RWPE1 (cell line): ENCODE measurements around the gene SFXN5.

Experiments used
- CTCF ChIA-PET: fragments of 350-600 bp; sonication (Branson Sonifier 250); formaldehyde crosslinking; extraction: SDS; loops from one replicate; lab custom pipeline; 2021; lab: Yijun Ruan, JAX
- POLR2A ChIA-PET: fragments of 400-600 bp; formaldehyde crosslinking; extraction: SDS; loops from one replicate; lab custom pipeline; 2020; ENCODE audit warnings: antibody characterized with exemption; ENCODE audit not compliant: low non-redundant PET; lab: Yijun Ruan, JAX
- DNase-seq: peaks from one replicate; pipeline ENCODE4 v3.0.0; 2012; ENCODE audit warnings: low spot score
- H3K27ac ChIP-seq: fragments of 450-650 bp; 2 replicates; pipeline ENCODE4 v1.5.1; 2017
- CTCF ChIP-seq: fragments of 450-650 bp; conservative IDR thresholded peaks from 2 replicates; pipeline ENCODE4 v1.5.1; 2017; ENCODE audit warnings: low read depth, mild to moderate bottlenecking

SFXN5 gene

GRCh38 chr2:72920318-72921087, 151.0 kb downstream of the SFXN5 start:
- no peak for DNase-seq
- ChIA-PET CTCF (interaction anchor here (0.6 to 0.8 kb wide), 2 partner anchors 28 to 58 kb away, joined by 3 to 4 read pairs; no protein-coding TSS in a partner anchor), POLR2A (no interaction called here)
- no peak for TF ChIP-seq CTCF
- no peak overlapping the region for H3K27ac ChIP-seq

GRCh38 chr2:72919414-72920317, 151.8 kb downstream of the SFXN5 start:
- H3K27ac ChIP-seq, result no peak overlapping the region
- no peak for TF ChIP-seq CTCF
- DNase-seq, result no peak
- ChIA-PET CTCF (no interaction called here), POLR2A (no interaction called here)

GRCh38 chr2:72917877-72918553, 153.5 kb downstream of the SFXN5 start:
- no peak for TF ChIP-seq CTCF
- CTCF ChIA-PET, result interaction anchor here (0.6 to 5.4 kb wide), 4 partner anchors 11 to 56 kb away, joined by 4 to 21 read pairs (median 7); partner anchors contain the start of gene SPR
- no peak overlapping the region for H3K27ac ChIP-seq
- DNase-seq, result no peak
- POLR2A ChIA-PET, result no interaction called here

- ChIA-PET CTCF (interaction anchor here (0.6 to 5.4 kb wide), 5 partner anchors 10 to 57 kb away, joined by 3 to 21 read pairs (median 4); partner anchors contain the start of gene SPR), POLR2A (interaction anchor here (0.6 kb wide), 1 partner anchor 468 kb away, joined by 3 read pairs; the partner anchor contains the start of gene ALMS1)
- TF ChIP-seq CTCF, result no peak
- peak; percentile 74 for DNase-seq
- no peak within 1 kb of the TSS for H3K27ac ChIP-seq
These were observed 154.2 kb downstream of the SFXN5 start, which contains the start of gene EMX1 for GRCh38 chr2:72917138-72917876. TSS of gene EMX1 (plus strand) at chr2:72917519. CDS start at chr2:72917853, 334 bp downstream.

GRCh38 chr2:72916743-72917137, 154.8 kb downstream of the SFXN5 start:
- TF ChIP-seq CTCF, result no peak
- ChIA-PET CTCF (interaction anchor here (0.7 to 5.4 kb wide), 3 partner anchors 18 to 29 kb away, joined by 3 to 21 read pairs (median 10); partner anchors contain the start of gene SPR), POLR2A (interaction anchor here (0.6 kb wide), 1 partner anchor 469 kb away, joined by 3 read pairs; the partner anchor contains the start of gene ALMS1)
- no peak for DNase-seq
- H3K27ac ChIP-seq, result no peak overlapping the region
